T-cell (primary cell): Measurements from ENCODE around the gene EPHA10. TPM values are rescaled to one million over a fixed set of nuclear protein-coding genes. Genes with fewer than 3 reads are reported as not detected.

Experiments
- ATAC-seq, 4 experiments: fragments of 200-7000 bp in 3 of 4; fragments of 150-1000 bp in 1 of 4; cut with Tn5 transposase; replicated peaks in 1 of 4; 1 replicate in 3 of 4; 2 replicates in 1 of 4; pipeline ENCODE4 v1.10.0; 2021; ENCODE audit warnings: moderate library complexity in 3 of 4, mild to moderate bottlenecking in 2 of 4, moderate number of reproducible peaks in 1 of 4
- CTCF ChIA-PET, 2 donors: fragments of 300-600 bp; sonication (Branson Sonifier 250); formaldehyde crosslinking; loops; one replicate each; lab custom pipeline; 2022; ENCODE audit warnings: antibody characterized with exemption in 2 of 2; lab: Charles Lee
- POLR2A ChIA-PET, 2 donors: fragments of 300-600 bp; sonication (Branson Sonifier 250); formaldehyde crosslinking; loops; one replicate each; lab custom pipeline; 2022; ENCODE audit warnings: antibody characterized with exemption in 2 of 2; lab: Charles Lee
- DNase-seq, 35 experiments: peaks; one replicate each; pipeline versions ENCODE4 v3.0.0 to v3.0.0-alpha.2; 2013 to 2023
- H3K27ac ChIP-seq: one replicate; pipeline ENCODE4 v1.5.1; 2013; ENCODE audit warnings: low read length
- H3K27me3 ChIP-seq, 2 experiments: replicated peaks in 1 of 2; 1 replicate in 1 of 2; 2 replicates in 1 of 2; pipeline versions ENCODE4 v1.6.1 to v1.7.0; 2013; ENCODE audit warnings: low read length in 1 of 2, mixed read lengths in 1 of 2; ENCODE audit not compliant: control insufficient read depth in 2 of 2, insufficient read depth in 2 of 2; ENCODE audit errors: extremely low read depth in 1 of 2
- H3K36me3 ChIP-seq, 2 donors: 1 replicate in 1 of 2; 2 replicates in 1 of 2; pipeline versions ENCODE4 v1.6.1 to v1.7.0; 2013; ENCODE audit warnings: low read length in 1 of 2; ENCODE audit not compliant: control insufficient read depth in 2 of 2, insufficient read depth in 1 of 2; ENCODE audit errors: extremely low read depth in 1 of 2
- H3K4me1 ChIP-seq, 2 experiments: 1 replicate in 1 of 2; 2 replicates in 1 of 2; pipeline versions ENCODE4 v1.6.1 to v1.7.0; 2013; ENCODE audit warnings: low read length in 2 of 2, mixed read lengths in 1 of 2; ENCODE audit not compliant: insufficient read depth in 2 of 2, control insufficient read depth in 1 of 2; ENCODE audit errors: extremely low read depth in 1 of 2
- H3K4me3 ChIP-seq, 2 donors: 1 replicate in 1 of 2; 2 replicates in 1 of 2; pipeline versions ENCODE4 v1.5.1 to v1.7.0; 2013; ENCODE audit warnings: mild to moderate bottlenecking in 2 of 2, low read length in 1 of 2, moderate library complexity in 1 of 2; ENCODE audit not compliant: control insufficient read depth in 1 of 2; ENCODE audit errors: extremely low read depth in 1 of 2
- H3K9me3 ChIP-seq: 2 replicates; pipeline ENCODE4 v1.7.0; 2013
- H3K27ac Mint-ChIP-seq, 2 donors: one replicate each; pipeline ENCODE4 v1.8.0; 2020 to 2021; ENCODE audit warnings: mild to moderate bottlenecking in 2 of 2, mixed read lengths in 2 of 2
- H3K27me3 Mint-ChIP-seq, 2 donors: one replicate each; pipeline ENCODE4 v1.8.0; 2021 to 2022; ENCODE audit warnings: mixed read lengths in 2 of 2
- H3K36me3 Mint-ChIP-seq: one replicate; pipeline ENCODE4 v1.8.0; 2021; ENCODE audit warnings: mixed read lengths
- H3K4me1 Mint-ChIP-seq, 3 donors: one replicate each; pipeline ENCODE4 v1.8.0; 2020 to 2022; ENCODE audit warnings: mixed read lengths in 3 of 3, mild to moderate bottlenecking in 1 of 3
- H3K4me3 Mint-ChIP-seq, 3 donors: one replicate each; pipeline ENCODE4 v1.8.0; 2020 to 2022; ENCODE audit warnings: mild to moderate bottlenecking in 3 of 3, mixed read lengths in 3 of 3, moderate library complexity in 3 of 3
- H3K9me3 Mint-ChIP-seq, 3 donors: one replicate each; pipeline ENCODE4 v1.8.0; 2020 to 2022; ENCODE audit warnings: mixed read lengths in 3 of 3
- WGBS: methylation state at CpG from one replicate; pipeline ENCODE4 v1.1.5; 2013; ENCODE audit warnings: missing lambda C conversion rate; ENCODE audit not compliant: insufficient coverage; 5-methylcytosine and 5-hydroxymethylcytosine counted together
- total RNA-seq, 35 experiments: library from RNA in 6 of 35; stranded (reverse) in 6 of 35; fragments of 120-200 nt in 1 of 35; gene quantifications; one replicate each; pipeline versions ENCODE4 v1.2.1 to v1.2.4 and lab custom pipeline; 2013 to 2026

EPHA10 gene
- total RNA-seq, 5 donors from 2014 or later (not counting 1 experiment from before 2014, with no cell fraction given) = 0.35 to 1.4 (median 0.72) TPM; not detected in 2

GRCh38 chr1:37795340-37796125 lies 30.6 kb upstream of the EPHA10 start:
- peaks cover 2 to 22% of the 10 kb centered on the region in 2 experiments for H3K4me1 ChIP-seq
- peaks cover 22 to 35% of the 10 kb centered on the region in 2 donors for H3K27me3 Mint-ChIP-seq
- POLR2A ChIA-PET = interaction anchor here in 1 of 2 donors (0.6 kb wide), 1 partner anchor 1579 kb away, joined by 7 read pairs; no protein-coding TSS in a partner anchor
- no peaks in the 10 kb centered on the region for H3K9me3 Mint-ChIP-seq
- H3K36me3 Mint-ChIP-seq = peaks cover 19% of the 10 kb centered on the region
- ATAC-seq = peak in 2 of 4 experiments; percentile 38 to 47
- DNase-seq = peak in 27 of 35 experiments; percentile 10 to 57 (median 25)
- H3K27ac ChIP-seq = no peak overlapping the region
- H3K4me3 ChIP-seq = no peak overlapping the region
- CTCF ChIA-PET = no interaction called here
- H3K27me3 ChIP-seq = peaks cover 10 to 32% of the 10 kb centered on the region in 2 experiments
- H3K4me3 Mint-ChIP-seq = peak overlapping the region; percentile 68 to 77 (median 73)
- no peak overlapping the region for H3K27ac Mint-ChIP-seq
- peaks cover 0 to 11% of the 10 kb centered on the region in 2 donors for H3K36me3 ChIP-seq
- 44% methylated on average over 18 of the region's 22 CpGs for WGBS
- H3K9me3 ChIP-seq = no peaks in the 10 kb centered on the region
- H3K4me1 Mint-ChIP-seq = peaks cover 11 to 25% (median 14%) of the 10 kb centered on the region in 3 donors

GRCh38 chr1:37794372-37795339 lies 29.7 kb upstream of the EPHA10 start:
- Histone ChIP-seq H3K4me3 (peak overlapping the region in 1 of 2 donors; percentile 26), H3K4me1 (peaks cover 2 to 22% of the 10 kb centered on the region in 2 experiments), H3K36me3 (peaks cover 0 to 2% of the 10 kb centered on the region in 2 donors), H3K27me3 (peaks cover 10 to 32% of the 10 kb centered on the region in 2 experiments), H3K27ac (no peak overlapping the region), H3K9me3 (no peaks in the 10 kb centered on the region)
- ChIA-PET POLR2A (interaction anchor here in 1 of 2 donors (0.6 kb wide), 1 partner anchor 1578 kb away, joined by 7 read pairs; no protein-coding TSS in a partner anchor), CTCF (no interaction called here)
- Mint-ChIP-seq H3K4me3 (peak overlapping the region; percentile 68 to 77 (median 73)), H3K9me3 (no peaks in the 10 kb centered on the region), H3K27ac (peak overlapping the region in 1 of 2 donors; percentile 63), H3K27me3 (peaks cover 22 to 42% of the 10 kb centered on the region in 2 donors), H3K36me3 (peaks cover 12% of the 10 kb centered on the region), H3K4me1 (peaks cover 11 to 25% (median 14%) of the 10 kb centered on the region in 3 donors)
- WGBS = 10% methylated on average over 52 of the region's 59 CpGs
- DNase-seq (no peak), ATAC-seq (peak in 3 of 4 experiments; percentile 28 to 45 (median 42))

- Mint-ChIP-seq H3K27me3 (peaks cover 22 to 42% of the 10 kb centered on the region in 2 donors), H3K36me3 (peaks cover 4% of the 10 kb centered on the region), H3K4me1 (peaks cover 11 to 25% (median 14%) of the 10 kb centered on the region in 3 donors), H3K9me3 (no peaks in the 10 kb centered on the region), H3K27ac (no peak within 1 kb of the TSS), H3K4me3 (peak within 1 kb of the TSS; percentile 68 to 77 (median 73))
- Histone ChIP-seq H3K9me3 (no peaks in the 10 kb centered on the region), H3K27ac (no peak within 1 kb of the TSS), H3K4me1 (peaks cover 2 to 22% of the 10 kb centered on the region in 2 experiments), H3K27me3 (peaks cover 10 to 32% of the 10 kb centered on the region in 2 experiments), H3K4me3 (peak within 1 kb of the TSS; percentile 41 to 59), H3K36me3 (no peaks in the 10 kb centered on the region)
- ATAC-seq (peak; percentile 70 to 83 (median 76)), DNase-seq (peak in 20 of 35 experiments; percentile 3 to 59 (median 15))
- ChIA-PET CTCF (no interaction called here), POLR2A (no interaction called here)
- under 1% methylated on average over 76 of the region's 82 CpGs for WGBS
Measured at GRCh38 chr1:37793773-37794371, 29.0 kb upstream of the EPHA10 start, which contains the start of gene MANEAL. Gene MANEAL (plus strand): TSS chr1:37793847. CDS start chr1:37794183, 336 bp downstream.

GRCh38 chr1:37792943-37793686 lies 28.2 kb upstream of the EPHA10 start:
- no peak for ATAC-seq
- Histone ChIP-seq H3K4me1 (peaks cover 2 to 22% of the 10 kb centered on the region in 2 experiments), H3K27ac (no peak overlapping the region), H3K36me3 (no peaks in the 10 kb centered on the region), H3K4me3 (peak overlapping the region in 1 of 2 donors; percentile 41), H3K9me3 (no peaks in the 10 kb centered on the region), H3K27me3 (peaks cover 10 to 32% of the 10 kb centered on the region in 2 experiments)
- no peaks in the 10 kb centered on the region for H3K9me3 Mint-ChIP-seq
- WGBS = 50% methylated on average over 27 of the region's 36 CpGs
- ChIA-PET POLR2A (no interaction called here), CTCF (no interaction called here)
- H3K4me1 Mint-ChIP-seq = peaks cover 11 to 25% (median 14%) of the 10 kb centered on the region in 3 donors
- peak overlapping the region; percentile 56 to 77 (median 61) for H3K4me3 Mint-ChIP-seq
- no peak overlapping the region for H3K27ac Mint-ChIP-seq
- H3K27me3 Mint-ChIP-seq = peaks cover 27 to 47% of the 10 kb centered on the region in 2 donors
- H3K36me3 Mint-ChIP-seq = peaks cover 1% of the 10 kb centered on the region
- DNase-seq = no peak

GRCh38 chr1:37782491-37782890 lies 17.6 kb upstream of the EPHA10 start:
- ATAC-seq (no peak), DNase-seq (no peak)
- no peaks in the 10 kb centered on the region for H3K4me1 Mint-ChIP-seq
- H3K4me3 Mint-ChIP-seq = no peak overlapping the region
- H3K27me3 Mint-ChIP-seq = peaks cover 19 to 27% of the 10 kb centered on the region in 2 donors
- no peaks in the 10 kb centered on the region for H3K36me3 ChIP-seq
- no peaks in the 10 kb centered on the region for H3K9me3 Mint-ChIP-seq
- H3K4me3 ChIP-seq = no peak overlapping the region
- no peaks in the 10 kb centered on the region for H3K36me3 Mint-ChIP-seq
- no peaks in the 10 kb centered on the region for H3K4me1 ChIP-seq
- CTCF ChIA-PET = no interaction called here
- H3K27ac Mint-ChIP-seq = no peak overlapping the region
- POLR2A ChIA-PET = no interaction called here
- peaks cover 0 to 15% of the 10 kb centered on the region in 2 experiments for H3K27me3 ChIP-seq
- 77% methylated on average over 11 of the region's 17 CpGs for WGBS
- no peaks in the 10 kb centered on the region for H3K9me3 ChIP-seq
- H3K27ac ChIP-seq = no peak overlapping the region
